ENCODE data around the gene FGF5.

FGF5 gene

GRCh38 chr4:80301884-80302283 is 35.4 kb downstream of the FGF5 start:
- H3K9me3 ChIP-seq (ENCODE audit: control insufficient read depth, insufficient read depth, low read depth, low read length): no peaks in the 10 kb centered on the region
- H3K4me3 ChIP-seq (ENCODE audit: low read depth, low read length): no peak overlapping the region
- H3K4me1 ChIP-seq (ENCODE audit: control insufficient read depth, insufficient read depth, low read length): peaks cover 1% of the 10 kb centered on the region
- ChIA-PET CTCF (no interaction called here), POLR2A (no interaction called here)
- TF ChIP-seq ZNF146 (tag by site-specific recombination; IDR thresholded peaks at IDR 0.05) (peak; percentile 60), ZNF48 (tag by site-specific recombination; IDR thresholded peaks at IDR 0.05) (no peak)
- no peak overlapping the region for H3K27ac ChIP-seq (ENCODE audit: extremely low read depth, low read depth, low read length)
- H3K36me3 ChIP-seq (ENCODE audit: control insufficient read depth in 2 of 2, insufficient read depth in 1 of 2, low read length in 2 of 2): no peaks in the 10 kb centered on the region

GRCh38 chr4:80302616-80303223 is 36.3 kb downstream of the FGF5 start:
- TF ChIP-seq ZEB2 (tag by site-specific recombination; IDR thresholded peaks at IDR 0.05) (no peak), ZNF521 (tag by site-specific recombination; IDR thresholded peaks at IDR 0.05) (no peak), ZNF501 (tag by site-specific recombination; IDR thresholded peaks at IDR 0.05) (no peak), ZNF610 (tag by site-specific recombination; IDR thresholded peaks at IDR 0.05; ENCODE audit: borderline replicate concordance) (no peak), ZNF843 (tag by site-specific recombination; IDR thresholded peaks at IDR 0.05) (no peak), GLI2 (tag by site-specific recombination; IDR thresholded peaks at IDR 0.05; ENCODE audit: borderline replicate concordance, low read depth) (no peak), PBX3 (CRISPR knock-in tag; IDR thresholded peaks at IDR 0.05) (no peak), FEZF1 (tag by site-specific recombination; IDR thresholded peaks at IDR 0.05) (no peak), ZNF701 (tag by site-specific recombination; IDR thresholded peaks at IDR 0.05) (no peak), ZBTB20 (tag by site-specific recombination; IDR thresholded peaks at IDR 0.05) (no peak), ZNF677 (tag by site-specific recombination; IDR thresholded peaks at IDR 0.05) (no peak), PRDM1 (tag by site-specific recombination; IDR thresholded peaks at IDR 0.05) (no peak), ZFHX2 (tag by site-specific recombination; conservative IDR thresholded peaks at IDR 0.05) (no peak), ZNF548 (tag by site-specific recombination; IDR thresholded peaks at IDR 0.05) (no peak), TCF7L2 (IDR thresholded peaks at IDR 0.05; ENCODE audit: borderline replicate concordance, low read depth, low read length) (no peak), HOXC10 (CRISPR knock-in tag; IDR thresholded peaks at IDR 0.05) (no peak), ZNF211 (tag by site-specific recombination; IDR thresholded peaks at IDR 0.05; ENCODE audit: low read depth) (no peak), RBAK (tag by site-specific recombination; IDR thresholded peaks at IDR 0.05) (no peak)

GRCh38 chr4:80305466-80305865 is 39.0 kb downstream of the FGF5 start:
- peak; percentile 28; the same call in 1 of the 2 replicates for TF ChIP-seq SP7 (tag by site-specific recombination; IDR thresholded peaks at IDR 0.05)
- no peak for TF ChIP-seq ZNF138 (tag by site-specific recombination; IDR thresholded peaks at IDR 0.05; ENCODE audit: borderline replicate concordance)
- TF ChIP-seq ZNF513 (tag by site-specific recombination; IDR thresholded peaks at IDR 0.05): no peak
- peak; percentile 13; the same call in 1 of the 2 replicates for TF ChIP-seq PRDM6 (tag by site-specific recombination; IDR thresholded peaks at IDR 0.05)
- CTCF ChIA-PET: no interaction called here
- no peak overlapping the region for H3K27ac ChIP-seq (ENCODE audit: extremely low read depth, low read depth, low read length)
- peaks cover 6% of the 10 kb centered on the region for H3K4me1 ChIP-seq (ENCODE audit: control insufficient read depth, insufficient read depth, low read length)
- H3K9me3 ChIP-seq (ENCODE audit: control insufficient read depth, insufficient read depth, low read depth, low read length): no peaks in the 10 kb centered on the region
- POLR2A ChIA-PET: no interaction called here
- H3K4me3 ChIP-seq (ENCODE audit: low read depth, low read length): no peak overlapping the region
- no peaks in the 10 kb centered on the region for H3K36me3 ChIP-seq (ENCODE audit: control insufficient read depth in 2 of 2, insufficient read depth in 1 of 2, low read length in 2 of 2)

More at GRCh38 chr4:80302616-80303223, 36.3 kb downstream of the FGF5 start:
- ChIA-PET CTCF (no interaction called here), POLR2A (no interaction called here)
- Histone ChIP-seq H3K4me1 (ENCODE audit: control insufficient read depth, insufficient read depth, low read length) (peaks cover 6% of the 10 kb centered on the region), H3K4me3 (ENCODE audit: low read depth, low read length) (no peak overlapping the region), H3K9me3 (ENCODE audit: control insufficient read depth, insufficient read depth, low read depth, low read length) (no peaks in the 10 kb centered on the region), H3K27ac (ENCODE audit: extremely low read depth, low read depth, low read length) (no peak overlapping the region), H3K36me3 (ENCODE audit: control insufficient read depth in 2 of 2, insufficient read depth in 1 of 2, low read length in 2 of 2) (no peaks in the 10 kb centered on the region)
